Measurements from ENCODE around the gene HSPA14. TPM values are rescaled to one million over a fixed set of nuclear protein-coding genes. Genes with fewer than 3 reads are reported as not detected.

HSPA14 gene
- total and polyA plus RNA-seq, 2 of the 8 experiments (the other 6 are each of a cell fraction or from before 2014, with no cell fraction given): 20.5 to 36.4 TPM

- Histone ChIP-seq H3K4me3 (ENCODE audit: extremely low read depth in 1 of 4, insufficient read depth in 2 of 4, low read depth in 3 of 4, low read length in 4 of 4) (no peak overlapping the region), H3K27ac (ENCODE audit: low read depth, low read length) (no peak overlapping the region), H3K4ac (replicated peaks; ENCODE audit: insufficient read length, low read depth, low read length) (no peak overlapping the region), H2BK120ac (replicated peaks; ENCODE audit: low read depth, low read length) (no peak overlapping the region), H2AK5ac (ENCODE audit: low read depth, low read length) (no peak overlapping the region), H3K23me2 (ENCODE audit: low read depth, low read length) (no peaks in the 10 kb centered on the region), H3K79me1 (ENCODE audit: low read depth, low read length) (no peaks in the 10 kb centered on the region), H3K14ac (ENCODE audit: insufficient read length) (no peak overlapping the region), H2BK12ac (ENCODE audit: low read depth, low read length) (no peak overlapping the region), H2AFZ (ENCODE audit: low read length) (no peak overlapping the region), H2BK15ac (ENCODE audit: low read length) (no peak overlapping the region), H2BK20ac (ENCODE audit: low read length) (no peak overlapping the region), H3K9ac (replicated peaks in 1 of 4; ENCODE audit: extremely low read depth in 1 of 4, low read depth in 3 of 4, low read length in 3 of 4) (no peak overlapping the region), H4K91ac (replicated peaks; ENCODE audit: insufficient read length, low read length) (no peak overlapping the region), H3K23ac (ENCODE audit: insufficient read length) (no peak overlapping the region), H3K18ac (ENCODE audit: extremely low read depth, low read length) (no peak overlapping the region), H3K56ac (replicated peaks; ENCODE audit: insufficient read length, low read depth, low read length) (no peak overlapping the region), H4K20me1 (replicated peaks in 1 of 2; ENCODE audit: control insufficient read depth in 1 of 2, insufficient read depth in 2 of 2, low read length in 2 of 2) (no peaks in the 10 kb centered on the region), H4K8ac (ENCODE audit: extremely low read depth, insufficient read depth, low read length) (no peak overlapping the region), H3K36me3 (ENCODE audit: control insufficient read depth in 2 of 4, insufficient read depth in 4 of 4, low read length in 3 of 4) (no peaks in the 10 kb centered on the region), H3K4me1 (replicated peaks in 1 of 4; ENCODE audit: control insufficient read depth in 3 of 4, insufficient read depth in 4 of 4, low read length in 3 of 4) (no peaks in the 10 kb centered on the region), H3K79me2 (ENCODE audit: control insufficient read depth in 1 of 2, insufficient read depth in 2 of 2, low read length in 2 of 2) (no peaks in the 10 kb centered on the region; a peak in 1 of 4 replicates), H3K9me3 (ENCODE audit: insufficient read depth in 2 of 2, low read depth in 1 of 2, low read length in 1 of 2) (no peaks in the 10 kb centered on the region), H3K4me2 (ENCODE audit: insufficient read depth in 1 of 2, low read depth in 2 of 2, low read length in 2 of 2) (no peak overlapping the region), H4K5ac (ENCODE audit: insufficient read length, low read depth, low read length) (no peak overlapping the region), H2BK5ac (ENCODE audit: low read depth, low read length) (no peak overlapping the region), H3K27me3 (replicated peaks in 1 of 4; ENCODE audit: control insufficient read depth in 3 of 4, extremely low read depth in 1 of 4, insufficient read depth in 3 of 4, low read length in 3 of 4) (no peaks in the 10 kb centered on the region)
- ChIA-PET POLR2A (ENCODE audit: partially characterized antibody) (no interaction called here), CTCF (ENCODE audit: partially characterized antibody) (no interaction called here)
- DNase-seq (ENCODE audit: low read depth in 1 of 2, low spot score in 2 of 2) (no peak), FAIRE-seq (no peak)
- 70% methylated on average over 5 of the region's 5 CpGs; no CpG with 5 or more reads in 1 of the 2 experiments for WGBS, 2 experiments (ENCODE audit: extremely low coverage in 1 of 2, insufficient coverage in 1 of 2, insufficient read length in 1 of 2, insufficient replicate concordance in 2 of 2, low coverage in 1 of 2, low lambda C conversion rate in 2 of 2, missing lambda C conversion rate in 1 of 2)
- TF ChIP-seq SRF (IDR thresholded peaks at IDR 0.05; ENCODE audit: low read depth, low read length) (no peak), ATF2 (IDR thresholded peaks at IDR 0.05; ENCODE audit: low read length) (no peak), SIN3A (conservative IDR thresholded peaks at IDR 0.05 in 1 of 2, IDR thresholded peaks at IDR 0.05 in 1 of 2; ENCODE audit: low read depth in 1 of 2, low read length in 2 of 2) (no peak), USF2 (IDR thresholded peaks at IDR 0.05; ENCODE audit: low read length) (no peak), SIX5 (IDR thresholded peaks at IDR 0.05; ENCODE audit: low read depth, low read length) (no peak), EGR1 (IDR thresholded peaks at IDR 0.05; ENCODE audit: borderline replicate concordance, low read depth, low read length) (no peak), KDM5A (IDR thresholded peaks at IDR 0.05; ENCODE audit: low read length) (no peak), ATF3 (IDR thresholded peaks at IDR 0.05; ENCODE audit: insufficient read depth, low read depth, low read length) (no peak), POU5F1 (IDR thresholded peaks at IDR 0.05; ENCODE audit: low read depth, low read length) (no peak), JUND (IDR thresholded peaks at IDR 0.05; ENCODE audit: low read length) (no peak), RXRA (IDR thresholded peaks at IDR 0.05; ENCODE audit: insufficient read depth, low read depth, low read length) (no peak)
Observed at GRCh38 chr10:14798636-14799035, 39.5 kb upstream of the HSPA14 start.

All from H1 (cell line).